ENCODE measurements around the gene TRAIP. TPM values are rescaled to one million over a fixed set of nuclear protein-coding genes. Genes with fewer than 3 reads are reported as not detected.

The TRAIP gene
- total RNA-seq, 4 donors from 2014 or later, result 0.81 to 1.8 (median 1.6) TPM

DNA sequence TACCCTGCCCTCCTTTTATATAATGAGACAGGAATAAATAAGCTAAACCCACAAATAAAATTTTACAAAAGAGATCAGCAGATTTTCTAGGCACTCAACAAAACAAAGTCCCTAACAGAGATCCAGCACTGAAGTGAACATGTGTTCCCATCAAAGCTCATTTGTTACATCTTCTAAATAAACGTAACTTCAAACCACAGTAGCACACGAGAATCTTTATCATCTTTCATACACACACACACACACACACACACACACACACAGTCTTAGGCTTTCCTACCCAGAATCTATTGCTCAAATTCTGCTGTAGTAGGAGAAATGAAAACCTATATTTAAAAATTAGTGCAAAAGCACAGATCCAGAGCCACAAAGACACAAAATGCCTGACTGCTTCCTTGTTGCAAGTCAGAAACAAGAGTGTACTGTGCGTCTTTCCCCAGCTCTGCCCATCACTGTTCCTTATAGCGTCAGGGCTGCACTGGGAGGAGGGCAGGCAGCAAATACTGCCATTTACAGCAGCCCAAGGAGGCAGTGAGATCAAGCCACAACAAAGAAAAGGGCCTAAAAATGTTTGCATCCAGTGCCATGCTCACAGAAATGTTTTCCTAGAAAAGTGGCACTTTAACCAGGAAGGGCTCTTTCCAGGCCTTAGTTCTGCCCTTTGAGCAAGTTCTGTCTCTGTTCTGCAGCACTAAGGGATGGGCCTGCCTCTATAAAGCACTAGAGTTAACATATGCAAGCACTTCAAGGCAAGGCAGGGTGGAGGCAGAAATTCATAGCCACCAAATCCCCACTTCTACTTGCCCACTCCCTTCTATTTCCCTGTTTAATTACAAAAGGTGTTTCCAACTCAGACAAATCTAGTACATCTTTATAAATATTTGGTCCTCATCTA is 76.0 kb downstream of the TRAIP start:
- H3K4me3 ChIP-seq, result no peak overlapping the region
- no peak overlapping the region for H3K27ac ChIP-seq
- H3K9me3 ChIP-seq, result no peaks in the 10 kb centered on the region
- WGBS, 2 donors (ENCODE audit: low coverage in 1 of 2), result 19 to 22% methylated on average over 1 to 3 of the region's 4 CpGs
- no peak for TF ChIP-seq POLR2A (IDR thresholded peaks at IDR 0.05)
- TF ChIP-seq POLR2AphosphoS5 (IDR thresholded peaks at IDR 0.05), result no peak
- ATAC-seq, result no peak
- no peaks in the 10 kb centered on the region for H3K27me3 ChIP-seq
- H3K4me1 ChIP-seq, result peaks cover 0 to 72% (median 24%) of the 10 kb centered on the region in 3 donors
- peaks cover 0 to 62% of the 10 kb centered on the region in 2 donors for H3K36me3 ChIP-seq

DNA sequence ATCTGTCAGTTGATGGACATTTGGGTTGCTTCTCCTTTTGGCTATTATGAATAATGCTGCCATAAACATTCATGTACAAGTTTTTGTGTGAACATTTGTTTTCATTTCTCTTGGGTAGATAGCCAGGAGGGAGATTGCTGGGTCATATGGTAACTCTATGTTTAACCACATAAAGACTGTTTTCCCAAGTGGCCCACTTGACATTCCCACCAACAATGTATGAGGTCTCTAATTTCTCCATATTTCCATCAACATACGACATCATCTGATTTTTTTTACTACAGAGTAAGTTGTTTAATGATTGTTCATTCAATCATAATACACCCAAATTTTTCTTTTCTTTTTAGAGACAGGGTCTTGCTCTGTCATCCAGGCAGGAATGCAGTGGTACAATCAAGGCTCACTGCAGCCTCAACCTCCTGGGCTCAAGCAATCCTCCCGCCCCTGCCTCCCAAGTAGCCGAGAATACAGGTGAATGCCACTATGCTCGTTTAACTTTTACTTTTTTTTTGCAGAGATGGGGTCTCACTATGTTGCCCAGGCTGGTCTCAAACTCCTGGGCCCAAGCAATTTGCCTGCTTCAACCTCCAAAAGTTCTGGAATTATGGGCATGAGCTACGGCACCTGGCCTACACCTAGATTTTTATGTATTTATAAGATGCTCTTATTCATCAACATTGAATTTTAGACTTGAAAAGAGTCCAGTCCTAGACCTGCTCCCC is 76.8 kb downstream of the TRAIP start:
- ATAC-seq, result no peak
- H3K4me1 ChIP-seq, result peaks cover 0 to 72% (median 18%) of the 10 kb centered on the region in 3 donors
- 81 to 93% methylated on average over 4 to 5 of the region's 5 CpGs for WGBS, 2 donors (ENCODE audit: low coverage in 1 of 2)
- H3K4me3 ChIP-seq, result no peak overlapping the region
- peaks cover 0 to 58% of the 10 kb centered on the region in 2 donors for H3K36me3 ChIP-seq
- no peaks in the 10 kb centered on the region for H3K27me3 ChIP-seq
- H3K27ac ChIP-seq, result no peak overlapping the region
- TF ChIP-seq, protein P1, sequence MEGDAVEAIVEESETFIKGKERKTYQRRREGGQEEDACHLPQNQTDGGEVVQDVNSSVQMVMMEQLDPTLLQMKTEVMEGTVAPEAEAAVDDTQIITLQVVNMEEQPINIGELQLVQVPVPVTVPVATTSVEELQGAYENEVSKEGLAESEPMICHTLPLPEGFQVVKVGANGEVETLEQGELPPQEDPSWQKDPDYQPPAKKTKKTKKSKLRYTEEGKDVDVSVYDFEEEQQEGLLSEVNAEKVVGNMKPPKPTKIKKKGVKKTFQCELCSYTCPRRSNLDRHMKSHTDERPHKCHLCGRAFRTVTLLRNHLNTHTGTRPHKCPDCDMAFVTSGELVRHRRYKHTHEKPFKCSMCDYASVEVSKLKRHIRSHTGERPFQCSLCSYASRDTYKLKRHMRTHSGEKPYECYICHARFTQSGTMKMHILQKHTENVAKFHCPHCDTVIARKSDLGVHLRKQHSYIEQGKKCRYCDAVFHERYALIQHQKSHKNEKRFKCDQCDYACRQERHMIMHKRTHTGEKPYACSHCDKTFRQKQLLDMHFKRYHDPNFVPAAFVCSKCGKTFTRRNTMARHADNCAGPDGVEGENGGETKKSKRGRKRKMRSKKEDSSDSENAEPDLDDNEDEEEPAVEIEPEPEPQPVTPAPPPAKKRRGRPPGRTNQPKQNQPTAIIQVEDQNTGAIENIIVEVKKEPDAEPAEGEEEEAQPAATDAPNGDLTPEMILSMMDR (IDR thresholded peaks at IDR 0.05), result no peak
- TF ChIP-seq POLR2AphosphoS5 (IDR thresholded peaks at IDR 0.05) (no peak), EP300 (IDR thresholded peaks at IDR 0.05) (no peak), POLR2A (IDR thresholded peaks at IDR 0.05) (no peak)
- H3K9me3 ChIP-seq, result no peaks in the 10 kb centered on the region

Small RNAs within 50 kb of the gene (small RNA-seq; reads per million reads assigned to genes)
- gene RN7SL217P, result 0 reads per million in 4 donors

Other genes with a start within 250 kb of the TRAIP start
- gene APEH, start 182.2 kb downstream of the TRAIP start, total RNA-seq, result 10 to 100 TPM; 61.4 to 80.2 (median 71.5) TPM
- gene MST1, start 167.1 kb downstream of the TRAIP start, total RNA-seq, result 1 to 10 TPM in 3 of 4 donors, under 1 TPM in 1; 0.89 to 7.3 (median 4.4) TPM
- gene RNF123, start 167.0 kb downstream of the TRAIP start, total RNA-seq, result 10 to 100 TPM; 18.5 to 31.2 (median 21.8) TPM
- gene AMIGO3, start 136.9 kb downstream of the TRAIP start, total RNA-seq, result under 1 TPM in 2 of 4 donors, not detected in 2; 0.27 to 0.31 TPM
- gene GMPPB, start 132.6 kb downstream of the TRAIP start, total RNA-seq, result 10 to 100 TPM; 15.6 to 20.5 (median 17.3) TPM
- 10 to 100 TPM; 37.8 to 64.9 (median 43.5) TPM for gene IP6K1, start 70.0 kb downstream of the TRAIP start, total RNA-seq
- gene CDHR4, start 56.7 kb downstream of the TRAIP start, total RNA-seq, result under 1 TPM in 1 of 4 donors, not detected in 3; 0.40 TPM
- 1 to 10 TPM; 1.3 to 3.4 (median 3.1) TPM for gene INKA1, start 53.3 kb downstream of the TRAIP start, total RNA-seq
- gene UBA7, start 42.6 kb downstream of the TRAIP start, total RNA-seq, result 10 to 100 TPM; 16.2 to 62.7 (median 31.1) TPM
- gene CAMKV, start 13.3 kb upstream of the TRAIP start, total RNA-seq, result not detected
- 1 to 10 TPM; 1.2 to 5.9 (median 2.0) TPM for gene MST1R, start 47.3 kb upstream of the TRAIP start, total RNA-seq
- 10 to 100 TPM in 2 of 4 donors, 1 to 10 TPM in 2; 9.0 to 21.8 (median 10.8) TPM for gene MON1A, start 73.2 kb upstream of the TRAIP start, total RNA-seq
- gene RBM6, start 83.6 kb upstream of the TRAIP start, total RNA-seq, result 100 to 1,000 TPM in 2 of 4 donors, 10 to 100 TPM in 2; 39.0 to 135 (median 84.2) TPM
- 100 to 1,000 TPM in 3 of 4 donors, 10 to 100 TPM in 1; 85.7 to 228 (median 136) TPM for gene RBM5, start 232.4 kb upstream of the TRAIP start, total RNA-seq

Data from gastroesophageal sphincter (tissue), 4 donors.